Measurements from ENCODE around the gene GALNT8. TPM values are rescaled to one million over a fixed set of nuclear protein-coding genes. Genes with fewer than 3 reads are reported as not detected.

The GALNT8 gene
- total and polyA plus RNA-seq, 9 of the 15 experiments (the other 6 are each of a cell fraction or from before 2014, with no cell fraction given), result 0.11 to 0.23 (median 0.21) TPM; not detected in 6

DNA sequence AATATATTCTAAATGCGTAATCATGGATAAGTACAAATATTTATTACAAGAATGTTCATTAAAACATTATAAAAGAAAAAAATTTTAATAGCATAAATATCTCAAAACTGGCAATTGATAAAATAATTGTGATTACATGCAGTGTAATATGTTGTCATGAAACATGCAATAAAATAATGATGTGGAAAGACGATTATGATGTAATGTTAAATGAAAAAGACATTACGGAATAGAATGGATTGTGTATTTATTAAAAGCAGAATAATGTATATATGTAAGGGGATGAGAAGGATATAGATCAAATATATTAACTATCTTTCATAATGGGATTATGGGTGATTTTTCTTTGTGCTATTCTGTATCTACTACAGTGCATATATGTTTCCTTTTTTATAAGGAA, 38.5 kb upstream of the GALNT8 start (continued):
- TF ChIP-seq, protein P1, sequence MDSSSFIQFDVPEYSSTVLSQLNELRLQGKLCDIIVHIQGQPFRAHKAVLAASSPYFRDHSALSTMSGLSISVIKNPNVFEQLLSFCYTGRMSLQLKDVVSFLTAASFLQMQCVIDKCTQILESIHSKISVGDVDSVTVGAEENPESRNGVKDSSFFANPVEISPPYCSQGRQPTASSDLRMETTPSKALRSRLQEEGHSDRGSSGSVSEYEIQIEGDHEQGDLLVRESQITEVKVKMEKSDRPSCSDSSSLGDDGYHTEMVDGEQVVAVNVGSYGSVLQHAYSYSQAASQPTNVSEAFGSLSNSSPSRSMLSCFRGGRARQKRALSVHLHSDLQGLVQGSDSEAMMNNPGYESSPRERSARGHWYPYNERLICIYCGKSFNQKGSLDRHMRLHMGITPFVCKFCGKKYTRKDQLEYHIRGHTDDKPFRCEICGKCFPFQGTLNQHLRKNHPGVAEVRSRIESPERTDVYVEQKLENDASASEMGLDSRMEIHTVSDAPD (CRISPR knock-in tag; IDR thresholded peaks at IDR 0.05), result no peak

DNA sequence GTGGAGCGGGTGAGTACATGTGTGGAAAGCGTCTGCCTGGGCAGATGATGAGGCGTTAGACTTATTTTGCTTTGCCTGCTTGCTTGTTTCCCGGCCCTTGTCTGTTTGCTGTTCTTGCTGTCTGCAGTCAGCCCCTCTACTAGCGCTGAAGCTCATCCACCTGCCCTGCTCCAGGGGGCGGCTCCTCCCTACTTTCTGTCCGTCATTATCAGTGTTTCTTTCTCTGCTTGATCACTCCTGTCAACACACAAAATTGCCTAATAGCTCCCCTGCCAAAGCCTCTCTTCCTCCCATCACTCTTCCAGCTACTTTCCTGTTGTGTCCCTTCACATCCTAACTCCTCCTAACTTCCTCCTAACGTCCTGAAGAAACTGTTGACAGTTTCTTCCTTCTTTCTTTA, 34.9 kb upstream of the GALNT8 start:
- no peak overlapping the region for H2AFZ ChIP-seq (ENCODE audit: low read depth, low read length)
- POLR2A ChIA-PET, result no interaction called here
- CTCF ChIA-PET (ENCODE audit: low intra/inter-chr PET ratio), result no interaction called here
- no TSS peak for BruUV-seq (replicated peaks)
- H3K27ac ChIP-seq (ENCODE audit: extremely low read depth, low read depth, low read length), result no peak overlapping the region
- no peak overlapping the region for H3K4me2 ChIP-seq (ENCODE audit: insufficient read depth, low read length)
- H3K9me3 ChIP-seq (replicated peaks; ENCODE audit: control insufficient read depth, insufficient read depth, low read depth, low read length), result no peaks in the 10 kb centered on the region
- H3K4me3 ChIP-seq, result no peak overlapping the region
- no peaks in the 10 kb centered on the region for H3K4me1 ChIP-seq (replicated peaks in 1 of 2; ENCODE audit: control insufficient read depth in 2 of 2, insufficient read depth in 2 of 2, low read length in 2 of 2)
- WGBS (ENCODE audit: insufficient coverage, low coverage, missing lambda C conversion rate), result 66% methylated on average over 7 of the region's 8 CpGs
- TF ChIP-seq POLR2A (conservative IDR thresholded peaks at IDR 0.05) (no peak), TSC22D4 (tag; IDR thresholded peaks at IDR 0.05) (no peak), JUNB (CRISPR knock-in tag; conservative IDR thresholded peaks at IDR 0.05) (no peak)
- TF ChIP-seq, protein P2, sequence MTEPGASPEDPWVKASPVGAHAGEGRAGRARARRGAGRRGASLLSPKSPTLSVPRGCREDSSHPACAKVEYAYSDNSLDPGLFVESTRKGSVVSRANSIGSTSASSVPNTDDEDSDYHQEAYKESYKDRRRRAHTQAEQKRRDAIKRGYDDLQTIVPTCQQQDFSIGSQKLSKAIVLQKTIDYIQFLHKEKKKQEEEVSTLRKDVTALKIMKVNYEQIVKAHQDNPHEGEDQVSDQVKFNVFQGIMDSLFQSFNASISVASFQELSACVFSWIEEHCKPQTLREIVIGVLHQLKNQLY (CRISPR knock-in tag; conservative IDR thresholded peaks at IDR 0.05), result no peak
- no peaks in the 10 kb centered on the region for H3K79me2 ChIP-seq (ENCODE audit: control insufficient read depth, insufficient read depth, low read length)
- intact Hi-C loops (cut with micrococcal nuclease), result no loop called here
- FAIRE-seq (no peak), DNase-seq (ENCODE audit: extremely low read depth in 1 of 4, low spot score in 3 of 4) (no peak), ATAC-seq (no peak)
- H3K9me1 ChIP-seq (ENCODE audit: control insufficient read depth, insufficient read depth, low read length), result no peaks in the 10 kb centered on the region
- H3K9ac ChIP-seq (ENCODE audit: insufficient read depth in 1 of 2, low read depth in 2 of 2, low read length in 2 of 2), result no peak overlapping the region
- peaks cover 54% of the 10 kb centered on the region; the same call in 2 of the 3 replicates for H3K36me3 ChIP-seq (ENCODE audit: control insufficient read depth, insufficient read depth, low read length)
- H3K27me3 ChIP-seq (ENCODE audit: control insufficient read depth in 2 of 2, insufficient read depth in 2 of 2, low read length in 2 of 2), result no peaks in the 10 kb centered on the region
- in situ Hi-C loops (cut with MboI), result no loop called here
- H4K20me1 ChIP-seq (replicated peaks; ENCODE audit: control insufficient read depth, insufficient read depth, low read length), result no peaks in the 10 kb centered on the region

Measured in K562 (cell line).